HG03103 (cell line): ENCODE measurements around the gene ESR2.
"Not testable (repeated sequence)": the region's sequence is repeated elsewhere in the genome, so short reads cannot be mapped to it uniquely, and the experiment has no call there.

ENCODE experiments used
- ATAC-seq: cut with Tn5 transposase; IDR thresholded peaks from one replicate; pipeline ENCODE4 v1.9.1; 2021; ENCODE audit warnings: low read depth; ENCODE audit not compliant: unreplicated experiment

ESR2 gene

GRCh38 chr14:64170181-64170580, 124.0 kb downstream of the ESR2 start:
- no peak for ATAC-seq

GRCh38 chr14:64159588-64159987, 134.6 kb downstream of the ESR2 start:
- no peak for ATAC-seq

- no peak for ATAC-seq
Observed at GRCh38 chr14:64158608-64159007, 135.6 kb downstream of the ESR2 start.

GRCh38 chr14:64149921-64150320, 144.2 kb downstream of the ESR2 start:
- no peak for ATAC-seq

GRCh38 chr14:64147126-64147790, 146.9 kb downstream of the ESR2 start:
- no peak for ATAC-seq

- ATAC-seq = no peak
Observed at GRCh38 chr14:64137657-64138290, 156.4 kb downstream of the ESR2 start.

- no peak for ATAC-seq
Observed at GRCh38 chr14:64126548-64126947, 167.6 kb downstream of the ESR2 start.

GRCh38 chr14:64125270-64125669, 168.9 kb downstream of the ESR2 start:
- no peak for ATAC-seq

- no peak for ATAC-seq
Observed at GRCh38 chr14:64123241-64123822, 170.8 kb downstream of the ESR2 start.

- no peak for ATAC-seq
Observed at GRCh38 chr14:64119980-64120379, 174.2 kb downstream of the ESR2 start.

GRCh38 chr14:64119500-64119899, 174.7 kb downstream of the ESR2 start:
- ATAC-seq = no peak

- ATAC-seq = no peak
Observed at GRCh38 chr14:64118892-64119291, 175.3 kb downstream of the ESR2 start.

GRCh38 chr14:64118403-64118742, 175.8 kb downstream of the ESR2 start:
- ATAC-seq = not testable (repeated sequence)

- ATAC-seq = no peak
Observed at GRCh38 chr14:64117671-64118402, 176.3 kb downstream of the ESR2 start.

GRCh38 chr14:64115401-64115800, 178.8 kb downstream of the ESR2 start:
- no peak for ATAC-seq

- ATAC-seq = no peak
Observed at GRCh38 chr14:64114796-64115195, 179.4 kb downstream of the ESR2 start.

GRCh38 chr14:64114166-64114565, 180.0 kb downstream of the ESR2 start:
- ATAC-seq = no peak

- no peak for ATAC-seq
Observed at GRCh38 chr14:64112867-64113678, 181.1 kb downstream of the ESR2 start.

- ATAC-seq = no peak
Observed at GRCh38 chr14:64110802-64111201, 183.4 kb downstream of the ESR2 start.

- ATAC-seq = no peak
Observed at GRCh38 chr14:64109819-64110554, 184.2 kb downstream of the ESR2 start.
